H9 (cell line): Measurements from ENCODE around the gene TP53BP2. TPM values are rescaled to one million over a fixed set of nuclear protein-coding genes. Genes with fewer than 3 reads are reported as not detected.

ENCODE experiments used
- DNase-seq: peaks from one replicate; pipeline ENCODE4 v3.0.0-alpha.2; 2017
- H2AFZ ChIP-seq: one replicate; pipeline ENCODE4 v1.6.1; 2013; ENCODE audit warnings: mild to moderate bottlenecking, low read length, control low read depth, moderate library complexity
- H2AK5ac ChIP-seq: 2 replicates; pipeline ENCODE4 v1.6.1; 2013; ENCODE audit warnings: low read length, control low read depth, mixed read lengths; ENCODE audit not compliant: insufficient read length
- H2BK120ac ChIP-seq: one replicate; pipeline ENCODE4 v1.6.1; 2013; ENCODE audit warnings: low read depth, mild to moderate bottlenecking, low read length, control low read depth, inconsistent platforms; ENCODE audit not compliant: poor library complexity, severe bottlenecking
- H2BK12ac ChIP-seq: 2 replicates; pipeline ENCODE4 v1.6.1; 2013; ENCODE audit warnings: low read length, control low read depth, mixed read lengths, low read depth; ENCODE audit not compliant: insufficient read length
- H2BK15ac ChIP-seq: 2 replicates; pipeline ENCODE4 v1.6.1; 2013; ENCODE audit warnings: low read depth, low read length, control low read depth
- H2BK20ac ChIP-seq: one replicate; pipeline ENCODE4 v1.6.1; 2013; ENCODE audit warnings: low read depth, mild to moderate bottlenecking, low read length, control low read depth, inconsistent platforms; ENCODE audit not compliant: poor library complexity, severe bottlenecking
- H2BK5ac ChIP-seq: 2 replicates; pipeline ENCODE4 v1.6.1; 2013; ENCODE audit warnings: low read length, control low read depth, mixed read lengths; ENCODE audit not compliant: insufficient read length
- H3K14ac ChIP-seq: 2 replicates; pipeline ENCODE4 v1.6.1; 2013; ENCODE audit warnings: low read length, control low read depth; ENCODE audit not compliant: insufficient read depth
- H3K18ac ChIP-seq: 2 replicates; pipeline ENCODE4 v1.6.1; 2013; ENCODE audit warnings: low read depth, mild to moderate bottlenecking, mixed read lengths, low read length, control low read depth; ENCODE audit not compliant: insufficient read length
- H3K23ac ChIP-seq: 2 replicates; pipeline ENCODE4 v1.6.1; 2013; ENCODE audit warnings: low read length, control low read depth, mixed read lengths, low read depth; ENCODE audit not compliant: insufficient read length
- H3K23me2 ChIP-seq: 2 replicates; pipeline ENCODE4 v1.6.1; 2013; ENCODE audit warnings: low read depth, mild to moderate bottlenecking, mixed read lengths, low read length, control low read depth; ENCODE audit not compliant: insufficient read length, poor library complexity, severe bottlenecking
- H3K27ac ChIP-seq: 2 replicates; pipeline ENCODE4 v1.5.1; 2013; ENCODE audit warnings: low read length, control low read depth, mixed read lengths, low read depth; ENCODE audit not compliant: insufficient read length
- H3K27me3 ChIP-seq: 2 replicates; pipeline ENCODE4 v1.6.1; 2013; ENCODE audit warnings: low read length, control low read depth, inconsistent platforms; ENCODE audit not compliant: insufficient read depth
- H3K4ac ChIP-seq: 2 replicates; pipeline ENCODE4 v1.6.1; 2013; ENCODE audit warnings: low read depth, mild to moderate bottlenecking, control low read depth, inconsistent platforms, low read length, moderate library complexity
- H3K4me1 ChIP-seq: 2 replicates; pipeline ENCODE4 v1.6.1; 2013; ENCODE audit warnings: low read length, control low read depth, inconsistent platforms; ENCODE audit not compliant: insufficient read depth
- H3K4me2 ChIP-seq: 2 replicates; pipeline ENCODE4 v1.6.1; 2013; ENCODE audit warnings: low read length, control low read depth, mixed read lengths; ENCODE audit not compliant: insufficient read length, insufficient read depth
- H3K56ac ChIP-seq: 2 replicates; pipeline ENCODE4 v1.6.1; 2013; ENCODE audit warnings: low read depth, mild to moderate bottlenecking, mixed read lengths, low read length, control low read depth; ENCODE audit not compliant: insufficient read length
- H3K79me1 ChIP-seq: 2 replicates; pipeline ENCODE4 v1.6.1; 2013; ENCODE audit warnings: low read depth, mild to moderate bottlenecking, moderate library complexity, low read length, control low read depth, inconsistent platforms; ENCODE audit not compliant: insufficient read depth, poor library complexity, severe bottlenecking
- H3K79me2 ChIP-seq: 2 replicates; pipeline ENCODE4 v1.6.1; 2013; ENCODE audit warnings: low read length, control low read depth, inconsistent platforms; ENCODE audit not compliant: insufficient read depth
- H3K9ac ChIP-seq: 2 replicates; pipeline ENCODE4 v1.6.1; 2013; ENCODE audit warnings: low read length, control low read depth, mixed read lengths; ENCODE audit not compliant: insufficient read length; ENCODE audit errors: extremely low read depth
- H3K9me3 ChIP-seq: one replicate; pipeline ENCODE4 v1.6.1; 2013; ENCODE audit warnings: low read depth, low read length, inconsistent platforms; ENCODE audit not compliant: control insufficient read depth
- H3T11ph ChIP-seq: one replicate; pipeline ENCODE4 v1.6.1; 2013; ENCODE audit warnings: mild to moderate bottlenecking, low read length, control low read depth, inconsistent platforms
- H4K20me1 ChIP-seq: one replicate; pipeline ENCODE4 v1.6.1; 2013; ENCODE audit not compliant: control insufficient read depth, insufficient read length, insufficient read depth
- H4K5ac ChIP-seq: 2 replicates; pipeline ENCODE4 v1.6.1; 2013; ENCODE audit warnings: low read depth, mild to moderate bottlenecking, mixed read lengths, low read length, control low read depth; ENCODE audit not compliant: insufficient read length
- H4K8ac ChIP-seq: replicated peaks from 2 replicates; pipeline ENCODE4 v1.6.1; 2013; ENCODE audit warnings: low read length, control low read depth, mixed read lengths, low read depth; ENCODE audit not compliant: insufficient read length
- H4K91ac ChIP-seq: 2 replicates; pipeline ENCODE4 v1.6.1; 2013; ENCODE audit warnings: low read depth, mild to moderate bottlenecking, moderate library complexity, mixed read lengths, low read length, control low read depth; ENCODE audit not compliant: insufficient read length
- H3K27ac Mint-ChIP-seq, 3 experiments: 2 replicates in 2 of 3; 3 replicates in 1 of 3; pipeline ENCODE4 v1.8.0; 2020 to 2021; ENCODE audit warnings: mixed read lengths in 3 of 3, mild to moderate bottlenecking in 1 of 3, moderate library complexity in 1 of 3
- H3K27me3 Mint-ChIP-seq: 2 replicates; pipeline ENCODE4 v1.8.0; 2021; ENCODE audit warnings: low read depth, mild to moderate bottlenecking, moderate library complexity, mixed read lengths
- H3K36me3 Mint-ChIP-seq, 3 experiments: 2 replicates in 2 of 3; 3 replicates in 1 of 3; pipeline ENCODE4 v1.8.0; 2020 to 2021; ENCODE audit warnings: low read depth in 3 of 3, mixed read lengths in 3 of 3; ENCODE audit not compliant: insufficient read depth in 1 of 3
- H3K4me1 Mint-ChIP-seq, 2 experiments: 2 replicates each; pipeline ENCODE4 v1.8.0; 2020; ENCODE audit warnings: mixed read lengths in 2 of 2
- H3K4me3 Mint-ChIP-seq, 2 experiments: 2 replicates in 1 of 2; 3 replicates in 1 of 2; pipeline ENCODE4 v1.8.0; 2020 to 2021; ENCODE audit warnings: mild to moderate bottlenecking in 2 of 2, mixed read lengths in 2 of 2, moderate library complexity in 1 of 2
- H3K9me3 Mint-ChIP-seq, 2 experiments: 2 replicates in 1 of 2; 3 replicates in 1 of 2; pipeline ENCODE4 v1.8.0; 2020; ENCODE audit warnings: mild to moderate bottlenecking in 2 of 2, mixed read lengths in 2 of 2, moderate library complexity in 1 of 2
- CTCF ChIP-seq: fragments of 200-600 bp; sonication (generic); conservative IDR thresholded peaks from 3 replicates; pipeline ENCODE4 v1.8.0; 2021; ENCODE audit warnings: antibody characterized with exemption, mild to moderate bottlenecking
- whole genome bisulfite sequencing: extraction: QIAGEN DNeasy Blood & Tissue Kit; methylation state at CpG from one replicate; pipeline ENCODE4 v1.1.7; 2013; ENCODE audit warnings: missing lambda C conversion rate, low lambda C conversion rate, mixed read lengths; ENCODE audit not compliant: insufficient read length; ENCODE audit errors: extremely low coverage; 5-methylcytosine and 5-hydroxymethylcytosine counted together
- total RNA-seq: library from RNA; stranded (reverse); gene quantifications from 2 replicates; pipeline ENCODE4 v1.2.1, GENCODE V29; 2021

Gene TP53BP2
- total RNA-seq, 1 experiment from 2014 or later: 49.7 TPM

GRCh38 chr1:223885614-223886013, 39.9 kb upstream of the TP53BP2 start:
- no peak for TF ChIP-seq CTCF
- H3K9me3 Mint-ChIP-seq: no peaks in the 10 kb centered on the region
- H3K79me2 ChIP-seq: no peaks in the 10 kb centered on the region
- H3K27me3 Mint-ChIP-seq: peaks cover 3% of the 10 kb centered on the region; the same call in 1 of the 2 replicates
- H2BK12ac ChIP-seq: no peak overlapping the region
- H3K4me3 Mint-ChIP-seq: no peak overlapping the region
- H2BK20ac ChIP-seq: no peak overlapping the region
- H3K79me1 ChIP-seq: no peaks in the 10 kb centered on the region
- H3K9me3 ChIP-seq: no peaks in the 10 kb centered on the region
- H3K36me3 Mint-ChIP-seq: no peaks in the 10 kb centered on the region
- H2BK15ac ChIP-seq: no peak overlapping the region
- H2BK5ac ChIP-seq: no peak overlapping the region
- no peaks in the 10 kb centered on the region for H3K23me2 ChIP-seq
- no peak overlapping the region for H3K27ac ChIP-seq
- H2AK5ac ChIP-seq: no peak overlapping the region
- H4K20me1 ChIP-seq: no peaks in the 10 kb centered on the region
- H3K9ac ChIP-seq: no peak overlapping the region
- H3K4me1 ChIP-seq: no peaks in the 10 kb centered on the region
- no peak overlapping the region for H3K4ac ChIP-seq
- no peak overlapping the region for H2AFZ ChIP-seq
- no peak overlapping the region for H3K56ac ChIP-seq
- H4K91ac ChIP-seq: no peak overlapping the region
- no CpG with 5 or more reads among the region's 3 CpGs for WGBS
- H3T11ph ChIP-seq: no peak overlapping the region
- H3K18ac ChIP-seq: no peak overlapping the region
- no peak overlapping the region for H3K23ac ChIP-seq
- no peak overlapping the region for H3K14ac ChIP-seq
- H3K4me1 Mint-ChIP-seq: peaks cover 17 to 23% of the 10 kb centered on the region in 2 experiments
- H2BK120ac ChIP-seq: no peak overlapping the region
- H4K5ac ChIP-seq: no peak overlapping the region
- H3K4me2 ChIP-seq: no peak overlapping the region
- H3K27ac Mint-ChIP-seq: no peak overlapping the region
- no peaks in the 10 kb centered on the region for H3K27me3 ChIP-seq
- H4K8ac ChIP-seq: no peak overlapping the region
- no peak for DNase-seq
